M059J (cell line): ENCODE measurements around the gene NR5A2. TPM values are rescaled to one million over a fixed set of nuclear protein-coding genes. Genes with fewer than 3 reads are reported as not detected.

Source experiments
- DNase-seq: peaks from one replicate; pipeline ENCODE4 v3.0.0-alpha.2; 2012; ENCODE audit warnings: low read depth
- total RNA-seq: library from RNA; depleted of rRNA; stranded (reverse); fragments of >200 nt; shearing (Covaris generic); gene quantifications from 2 replicates; pipeline ENCODE4 v1.2.3, GENCODE V29; 2014

The NR5A2 gene
- total RNA-seq, 1 experiment from 2014 or later: 0.47 TPM

DNA sequence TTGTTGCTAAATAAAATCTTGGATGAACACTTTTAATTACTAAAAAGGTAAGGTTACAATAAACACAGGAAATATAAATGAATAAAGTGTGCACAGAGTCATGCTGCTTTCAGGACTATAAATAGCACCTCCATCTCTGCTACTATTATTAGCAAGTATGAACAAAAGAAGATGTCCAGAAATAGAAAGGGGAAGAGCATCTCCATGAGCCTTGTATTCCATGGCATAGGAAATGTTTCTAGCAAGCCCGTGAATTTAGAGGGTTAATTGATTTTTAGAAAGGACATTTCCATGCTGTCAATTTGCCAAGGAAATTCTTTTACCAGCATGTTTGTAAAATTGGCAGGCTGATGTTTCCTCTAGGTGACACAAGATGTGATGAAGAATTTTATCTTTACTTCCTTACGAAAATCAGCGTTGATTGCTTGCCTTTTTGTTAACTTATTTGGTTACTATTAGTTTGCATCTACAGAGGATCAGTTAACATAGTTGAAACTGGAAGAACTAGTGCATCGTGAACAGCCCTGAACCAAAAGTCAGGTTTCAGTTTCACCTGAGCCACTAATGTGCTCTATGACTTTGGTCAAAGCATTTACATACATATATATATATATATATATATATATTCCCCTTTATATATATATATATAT is 45.3 kb downstream of the NR5A2 start:
- no peak for DNase-seq

DNA sequence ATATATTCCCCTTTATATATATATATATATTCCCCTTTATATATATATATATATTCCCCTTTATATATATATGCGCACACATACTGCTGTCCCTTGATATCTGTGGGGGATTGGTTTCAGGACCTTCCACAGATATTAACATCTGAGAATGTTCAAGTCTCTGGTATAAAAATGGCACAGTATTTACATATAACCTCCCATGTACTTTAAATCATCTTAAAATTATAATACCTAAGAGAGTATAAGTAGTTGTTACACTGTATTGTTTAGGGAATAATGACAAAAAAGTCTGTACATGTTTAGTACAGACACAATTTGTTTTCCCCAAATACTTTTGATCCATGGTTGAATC is 45.8 kb downstream of the NR5A2 start:
- DNase-seq: no peak

DNA sequence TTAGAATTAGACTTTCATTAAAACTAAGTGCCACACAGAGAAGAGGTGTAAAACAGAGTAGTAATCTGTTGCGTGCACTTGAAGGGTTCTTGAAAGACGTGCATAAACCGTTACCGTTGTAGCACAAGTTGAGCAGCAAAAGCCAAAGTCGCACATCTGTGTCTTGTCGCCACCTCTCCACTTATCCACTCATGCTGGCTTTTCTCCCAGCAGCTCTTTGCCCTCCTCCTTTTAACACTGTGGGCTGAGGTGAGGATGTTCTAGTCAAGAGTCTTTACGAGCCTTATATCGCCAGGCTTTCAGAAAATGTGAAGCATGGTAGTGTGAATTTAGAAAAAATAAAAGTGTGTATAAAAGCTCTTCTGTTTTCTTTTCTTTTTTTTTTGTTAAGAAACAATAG is 48.0 kb downstream of the NR5A2 start:
- peak; percentile 6 for DNase-seq

DNA sequence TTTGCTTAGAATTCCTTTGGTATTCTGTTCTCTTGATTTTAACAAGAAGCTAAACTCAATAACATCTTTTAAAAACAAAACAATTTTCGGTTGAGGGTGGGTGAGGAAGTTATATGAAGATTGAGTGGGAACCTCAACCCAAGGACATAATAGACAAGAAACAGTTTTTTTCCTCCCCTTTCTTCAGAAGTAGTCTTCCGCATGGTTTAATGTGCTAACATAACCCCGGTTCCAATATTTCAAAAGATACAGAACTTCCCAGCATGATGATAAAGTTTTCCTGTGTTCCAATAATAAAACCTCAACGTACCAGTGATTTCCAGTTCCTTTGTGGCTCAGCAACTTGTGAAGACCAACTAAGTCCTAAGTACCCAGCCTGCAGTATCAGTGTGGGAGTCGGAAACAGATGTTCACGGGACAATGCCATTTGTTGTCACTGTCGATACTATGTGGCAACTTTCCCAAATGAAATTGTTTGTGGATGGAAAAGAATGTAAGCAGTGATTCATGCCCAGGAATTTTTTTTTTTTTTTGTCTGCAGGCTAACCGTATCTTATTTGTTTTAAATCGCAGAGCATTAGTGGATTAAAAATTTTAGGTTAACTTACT is 48.5 kb downstream of the NR5A2 start:
- DNase-seq: peak; percentile 93

GRCh38 chr1:200079232-200079940 is 51.9 kb downstream of the NR5A2 start:
- no peak for DNase-seq

GRCh38 chr1:200081151-200081968 is 53.9 kb downstream of the NR5A2 start:
- DNase-seq: peak; percentile 20

DNA sequence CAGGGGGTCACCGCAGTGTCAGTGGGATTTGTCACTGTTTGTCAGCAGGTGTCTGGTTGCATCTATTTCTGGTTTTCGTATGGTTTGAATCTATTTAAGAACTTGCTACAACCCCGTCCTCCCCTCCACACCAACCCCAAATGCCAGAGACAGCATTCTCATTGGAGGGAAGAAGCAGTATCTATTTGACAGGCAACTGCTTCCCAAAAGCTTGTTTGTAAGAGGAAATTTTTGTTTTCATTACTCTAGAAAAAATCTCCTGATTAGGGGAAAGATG is 54.4 kb downstream of the NR5A2 start:
- DNase-seq: no peak

- DNase-seq: peak; percentile 21
These were observed 54.8 kb downstream of the NR5A2 start for GRCh38 chr1:200082329-200082728.

GRCh38 chr1:200090252-200091159 is 63.0 kb downstream of the NR5A2 start:
- DNase-seq: peak; percentile 55

- no peak for DNase-seq
These were observed 67.6 kb downstream of the NR5A2 start for GRCh38 chr1:200095057-200095577.

- DNase-seq: no peak
These were observed 69.3 kb downstream of the NR5A2 start for GRCh38 chr1:200096774-200097173.

GRCh38 chr1:200099040-200099439 is 71.5 kb downstream of the NR5A2 start:
- DNase-seq: peak; percentile 61

DNA sequence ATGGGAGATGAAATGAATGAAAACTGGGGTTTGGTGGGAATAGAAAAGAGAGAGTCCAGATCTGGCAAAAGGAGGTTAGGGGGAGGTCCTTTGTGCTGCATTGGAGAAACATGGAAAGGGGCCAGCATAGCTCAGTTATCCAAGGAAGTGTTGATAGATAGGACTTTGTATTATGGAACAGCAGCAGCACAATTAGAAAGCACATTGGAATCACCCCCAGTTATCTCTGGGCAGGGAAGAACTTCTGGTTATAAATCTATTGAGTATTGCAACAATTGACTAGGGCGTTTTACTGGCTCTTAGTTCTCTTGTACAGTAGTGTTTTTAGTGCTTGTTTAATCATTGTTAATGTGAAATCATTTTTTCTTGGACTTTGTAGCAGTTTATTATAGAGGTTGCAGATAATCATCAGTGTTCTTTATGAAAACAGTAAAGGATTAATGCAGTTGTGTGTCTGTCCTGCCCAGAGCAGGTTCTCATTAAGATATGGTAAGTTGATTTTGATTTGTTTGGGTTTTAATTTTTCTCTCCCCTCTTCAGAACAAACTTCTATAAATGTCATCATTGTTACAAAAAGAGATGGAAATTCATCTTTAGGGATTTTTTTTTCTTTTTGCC is 76.6 kb downstream of the NR5A2 start:
- no peak for DNase-seq

DNA sequence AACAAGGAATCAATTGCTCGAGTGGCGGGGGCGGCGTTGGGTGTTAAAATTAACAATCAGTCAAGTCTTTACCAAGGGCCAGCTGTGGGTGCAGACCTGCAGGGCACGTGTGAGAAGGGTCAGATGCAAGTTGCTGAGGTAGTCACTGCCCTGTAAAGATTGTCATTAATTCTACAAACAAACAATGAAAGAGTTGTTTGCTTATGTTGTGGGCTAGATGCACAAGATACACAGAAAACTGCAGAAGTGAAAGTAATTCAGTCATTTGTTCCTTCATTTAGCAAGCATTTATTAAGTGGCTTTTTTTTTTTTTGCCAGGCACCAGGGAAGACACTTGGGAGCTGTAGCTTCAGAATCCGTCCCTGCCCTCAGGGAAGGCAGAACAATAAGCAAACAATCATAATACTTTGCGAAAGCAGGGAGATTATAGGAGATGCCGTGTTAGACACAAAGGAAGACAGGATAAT is 79.5 kb downstream of the NR5A2 start:
- peak; percentile 18 for DNase-seq

DNA sequence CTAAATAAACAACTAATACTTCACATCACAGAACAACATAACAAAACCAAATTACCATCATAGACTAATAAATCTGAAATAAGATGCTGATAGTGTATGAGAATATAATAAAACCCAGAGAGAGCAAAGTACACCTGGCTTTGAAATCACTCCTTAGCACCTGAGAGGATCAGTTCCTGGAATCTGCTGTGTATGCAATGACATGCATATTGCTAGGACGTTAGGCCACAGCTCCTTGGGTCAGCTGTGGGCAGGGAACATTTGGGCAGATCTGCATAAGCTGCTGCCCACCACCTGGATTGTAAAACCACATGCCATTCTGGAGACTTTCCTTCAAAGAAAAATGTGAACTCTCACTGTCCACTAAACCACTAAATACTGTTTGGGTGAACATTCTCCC is 81.1 kb downstream of the NR5A2 start:
- no peak for DNase-seq

DNA sequence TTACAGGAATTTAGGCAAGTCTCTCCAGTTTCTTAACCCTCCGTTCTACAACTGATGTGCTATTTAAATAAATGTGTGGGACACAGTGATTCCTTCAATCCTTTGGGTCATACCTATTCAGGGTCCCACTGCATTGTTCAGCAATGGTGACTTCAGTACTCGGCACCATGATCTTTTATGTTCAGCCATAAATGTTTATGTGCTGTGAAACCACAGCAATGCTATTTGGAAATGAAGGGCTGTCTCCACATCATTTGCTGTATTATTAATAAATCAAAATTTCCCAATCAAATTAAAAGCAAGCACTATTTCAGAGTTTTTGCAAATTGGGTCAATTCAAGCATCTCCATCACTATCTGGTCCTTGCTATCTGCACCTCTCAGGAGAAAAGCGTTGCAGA is 84.8 kb downstream of the NR5A2 start:
- DNase-seq: no peak

- DNase-seq: no peak
These were observed 88.0 kb downstream of the NR5A2 start for GRCh38 chr1:200115532-200115931.

- no peak for DNase-seq
These were observed 88.8 kb downstream of the NR5A2 start for GRCh38 chr1:200116324-200116723.

DNA sequence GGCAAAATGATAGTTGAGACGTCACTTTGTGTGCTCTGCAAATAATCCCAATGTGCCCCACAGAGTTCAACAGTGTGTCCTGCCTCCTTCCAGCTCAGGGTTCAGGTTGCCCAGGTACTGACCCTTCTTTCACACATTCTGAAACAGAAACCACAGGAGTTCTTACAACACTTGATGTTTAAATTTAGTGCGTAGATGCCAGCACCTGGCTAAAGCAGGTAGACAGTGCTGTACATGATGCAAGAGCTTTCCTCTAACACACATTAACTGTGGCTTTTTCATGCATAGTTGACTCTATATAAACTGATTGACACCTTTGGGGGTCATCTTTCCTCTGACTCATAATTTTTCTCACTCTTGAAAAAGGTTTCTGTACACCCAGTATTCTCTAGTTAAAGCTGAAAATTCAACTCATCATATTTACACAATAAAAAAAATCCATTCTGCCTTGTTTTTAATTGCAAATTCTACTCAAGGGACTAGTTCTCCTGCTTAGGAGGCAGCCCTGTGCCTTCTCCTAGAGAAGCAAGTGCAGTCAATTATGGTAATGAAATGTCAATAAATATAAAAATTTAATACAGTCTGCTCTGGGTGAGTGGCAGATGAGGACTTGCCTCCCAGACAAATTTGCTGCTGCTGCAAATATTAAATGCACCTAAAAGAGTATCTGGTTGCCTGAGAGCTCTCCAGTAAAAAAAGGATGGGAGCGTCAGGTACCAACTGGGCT is 91.4 kb downstream of the NR5A2 start:
- DNase-seq: no peak

DNA sequence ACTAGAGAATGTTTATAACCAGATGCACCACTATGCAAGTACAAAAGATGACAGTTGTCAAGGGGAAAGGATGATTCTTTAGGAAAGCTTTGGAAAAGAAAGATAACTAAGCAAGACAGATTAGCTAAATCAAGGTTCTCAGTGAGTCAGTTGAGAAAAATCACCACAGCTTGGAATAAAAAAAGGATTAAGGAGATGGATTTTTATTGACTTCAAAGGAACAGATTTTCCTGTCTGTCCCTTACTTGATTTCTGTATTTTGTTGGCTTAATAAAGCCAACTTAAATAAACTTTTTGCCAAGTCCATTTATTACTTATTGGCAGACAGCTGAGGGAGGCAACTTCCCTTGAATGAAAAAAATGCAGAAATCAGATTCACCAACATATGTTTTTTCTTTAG is 93.9 kb downstream of the NR5A2 start:
- DNase-seq: no peak
